Transverse colon (tissue), 4 donors: ENCODE results near the gene SLC37A1. TPM values are rescaled to one million over a fixed set of nuclear protein-coding genes. Genes with fewer than 3 reads are reported as not detected.
A peak's percentile ranks its signal among the peaks of the same experiment; 100 is the strongest.

Experiments used
- DNase-seq: peaks from one replicate; pipeline ENCODE4 v3.0.0-alpha.2; 2019
- H3K27ac ChIP-seq, 4 donors: fragments of 200-600 bp; sonication (generic); 2 replicates each; pipeline ENCODE4 v1.5.1; 2016 to 2018; ENCODE audit warnings: inconsistent platforms in 4 of 4
- H3K27me3 ChIP-seq: fragments of 200-600 bp; sonication (generic); 2 replicates; pipeline ENCODE4 v1.5.1; 2017; ENCODE audit warnings: inconsistent platforms
- H3K36me3 ChIP-seq, 4 donors: fragments of 200-600 bp; sonication (generic); 2 replicates each; pipeline ENCODE4 v1.5.1; 2017 to 2019; ENCODE audit warnings: inconsistent platforms in 4 of 4
- H3K4me1 ChIP-seq, 4 donors: fragments of 200-600 bp; sonication (generic); 2 replicates each; pipeline ENCODE4 v1.5.1; 2017 to 2020; ENCODE audit warnings: inconsistent platforms in 4 of 4
- H3K4me3 ChIP-seq, 4 donors: fragments of 200-600 bp; sonication (generic); 1 replicate in 1 of 4; 2 replicates in 3 of 4; pipeline versions ENCODE4 v1.5.1 to v1.6.1; 2017 to 2019; ENCODE audit warnings: inconsistent platforms in 4 of 4
- H3K9me3 ChIP-seq, 2 donors: fragments of 200-600 bp; sonication (generic); 2 replicates each; pipeline ENCODE4 v1.5.1; 2017 to 2019; ENCODE audit warnings: inconsistent platforms in 2 of 2
- CTCF ChIP-seq, 5 experiments: fragments of 200-600 bp in 3 of 5; fragments of 450-650 bp in 2 of 5; sonication (generic) in 3 of 5; IDR thresholded peaks; 1 replicate in 2 of 5; 2 replicates in 3 of 5; pipeline ENCODE4 v1.5.1; 2016 to 2017; ENCODE audit warnings: antibody characterized with exemption in 5 of 5, inconsistent platforms in 3 of 5, mild to moderate bottlenecking in 2 of 5, moderate library complexity in 1 of 5
- EP300 ChIP-seq: sonication (generic); formaldehyde crosslinking; IDR thresholded peaks from one replicate; pipeline ENCODE4 v1.6.1; 2017; ENCODE audit warnings: antibody characterized with exemption, low read depth
- POLR2A ChIP-seq: fragments of 450-650 bp; IDR thresholded peaks from one replicate; pipeline ENCODE4 v1.6.1; 2016; ENCODE audit warnings: antibody characterized with exemption, mild to moderate bottlenecking, moderate library complexity
- POLR2AphosphoS5 ChIP-seq, 3 donors: sonication (generic); formaldehyde crosslinking; IDR thresholded peaks; one replicate each; pipeline ENCODE4 v1.6.1; 2016; ENCODE audit warnings: antibody characterized with exemption in 3 of 3
- WGBS, 2 donors: methylation state at CpG; one replicate each; pipeline ENCODE4 v1.1.5; 2018; ENCODE audit warnings: low coverage in 1 of 2; 5-methylcytosine and 5-hydroxymethylcytosine counted together
- in situ Hi-C, 4 donors: fragments of 200-750 bp; cut with MboI; loops; one replicate each; pipeline versions ENCODE4 v1.15.0 to v1.15.1; 2017; ENCODE audit warnings: low sequenced_read_pairs in 3 of 4, low pct_ligation_motif_present in 1 of 4, low pct_unique_long_range_greater_than_20kb in 1 of 4
- intact Hi-C: fragments of 100-400 bp; cut with DNase I; formaldehyde crosslinking; loops from one replicate; pipeline ENCODE4 v1.15.1; 2023; ENCODE audit warnings: low total_unique reads
- total RNA-seq, 4 donors: library from RNA; depleted of rRNA; stranded (reverse); fragments of >200 nt; gene quantifications; one replicate each; pipeline ENCODE4 v1.1.0, GENCODE V29; 2016

Gene SLC37A1
- total RNA-seq, 4 donors from 2014 or later = 80.8 to 139 (median 117) TPM

- 86% methylated on average over 13 to 22 of the region's 22 CpGs for WGBS, 2 donors
- in situ Hi-C loops (loop anchor here in 2 of 4 donors (25.0 kb wide), 2 partner anchors 179 to 229 kb away; no protein-coding TSS in a partner anchor), intact Hi-C loops (no loop called here)
- no peaks in the 10 kb centered on the region for H3K4me1 ChIP-seq
- H3K4me3 ChIP-seq = no peak overlapping the region
- TF ChIP-seq POLR2A = no peak
- H3K36me3 ChIP-seq = no peaks in the 10 kb centered on the region
- no peaks in the 10 kb centered on the region for H3K9me3 ChIP-seq
- H3K27ac ChIP-seq = no peak overlapping the region
- peak; percentile 2 for DNase-seq
- H3K27me3 ChIP-seq = no peaks in the 10 kb centered on the region
Measured at GRCh38 chr21:42582787-42583476, 69.3 kb downstream of the SLC37A1 start.

GRCh38 chr21:42583477-42584295, 70.0 kb downstream of the SLC37A1 start:
- H3K27me3 ChIP-seq = no peaks in the 10 kb centered on the region
- H3K4me1 ChIP-seq = no peaks in the 10 kb centered on the region
- H3K9me3 ChIP-seq = no peaks in the 10 kb centered on the region
- TF ChIP-seq POLR2AphosphoS5 (IDR thresholded peaks at IDR 0.05) (no peak), POLR2A (no peak), EP300 (no peak), CTCF (IDR thresholded peaks at IDR 0.05) (no peak)
- intact Hi-C loops = no loop called here
- in situ Hi-C loops = loop anchor here in 2 of 4 donors (25.0 kb wide), 2 partner anchors 179 to 229 kb away; no protein-coding TSS in a partner anchor
- no peaks in the 10 kb centered on the region for H3K36me3 ChIP-seq
- no peak overlapping the region for H3K27ac ChIP-seq
- WGBS, 2 donors = 64% methylated on average over 16 of the region's 20 CpGs; no CpG with 5 or more reads in 1 of the 2 donors
- no peak overlapping the region for H3K4me3 ChIP-seq
- peak; percentile 4 for DNase-seq

GRCh38 chr21:42584296-42584641, 70.6 kb downstream of the SLC37A1 start:
- Histone ChIP-seq H3K4me3 (no peak overlapping the region), H3K4me1 (no peaks in the 10 kb centered on the region), H3K27ac (no peak overlapping the region), H3K27me3 (no peaks in the 10 kb centered on the region), H3K36me3 (no peaks in the 10 kb centered on the region), H3K9me3 (no peaks in the 10 kb centered on the region)
- no peak for DNase-seq
- intact Hi-C loops = no loop called here
- in situ Hi-C loops = loop anchor here in 2 of 4 donors (25.0 kb wide), 2 partner anchors 178 to 228 kb away; no protein-coding TSS in a partner anchor
- TF ChIP-seq POLR2A = no peak
- no peak for TF ChIP-seq POLR2AphosphoS5 (IDR thresholded peaks at IDR 0.05)
- no peak for TF ChIP-seq EP300
- no peak for TF ChIP-seq CTCF (IDR thresholded peaks at IDR 0.05)
- 92% methylated on average over 10 of the region's 11 CpGs; no CpG with 5 or more reads in 1 of the 2 donors for WGBS, 2 donors

- TF ChIP-seq POLR2AphosphoS5 (IDR thresholded peaks at IDR 0.05) (no peak), EP300 (no peak), CTCF (IDR thresholded peaks at IDR 0.05) (no peak), POLR2A (no peak)
- no peak for DNase-seq
- Histone ChIP-seq H3K36me3 (no peaks in the 10 kb centered on the region), H3K27me3 (no peaks in the 10 kb centered on the region), H3K4me3 (no peak overlapping the region), H3K9me3 (no peaks in the 10 kb centered on the region), H3K4me1 (no peaks in the 10 kb centered on the region), H3K27ac (no peak overlapping the region)
- in situ Hi-C loops (loop anchor here in 2 of 4 donors (25.0 kb wide), 2 partner anchors 176 to 226 kb away; no protein-coding TSS in a partner anchor), intact Hi-C loops (no loop called here)
- 36 to 54% methylated on average over 6 to 10 of the region's 10 CpGs for WGBS, 2 donors
Measured at GRCh38 chr21:42585881-42586280, 72.2 kb downstream of the SLC37A1 start.
